Keratinocyte (primary cell): Measurements from ENCODE around the gene RIN3. TPM values are rescaled to one million over a fixed set of nuclear protein-coding genes. Genes with fewer than 3 reads are reported as not detected.

ENCODE experiments used
- DNase-seq: peaks from one replicate; pipeline ENCODE4 v3.0.0-alpha.2; 2011; ENCODE audit warnings: low read depth, missing footprints, low spot score
- FAIRE-seq: peaks from 2 replicates; lab custom pipeline; 2011; peaks lifted over from hg19 to GRCh38; lab: Jason Lieb, UNC
- H2AFZ ChIP-seq: 2 replicates; pipeline ENCODE4 v1.6.0; 2012; ENCODE audit warnings: low read length, control low read depth, inconsistent platforms; ENCODE audit not compliant: control insufficient read depth
- H3K27ac ChIP-seq: 2 replicates; pipeline ENCODE4 v1.5.1; 2011; ENCODE audit warnings: low read length; ENCODE audit not compliant: control insufficient read depth, insufficient read depth
- H3K27me3 ChIP-seq: 3 replicates; pipeline ENCODE4 v1.6.0; 2011; ENCODE audit warnings: low read length; ENCODE audit not compliant: control insufficient read depth, insufficient read depth; ENCODE audit errors: extremely low read depth
- H3K36me3 ChIP-seq, 2 experiments: 2 replicates in 1 of 2; 3 replicates in 1 of 2; pipeline ENCODE4 v1.5.1; 2011; ENCODE audit warnings: low read length in 2 of 2, mild to moderate bottlenecking in 1 of 2; ENCODE audit not compliant: control insufficient read depth in 2 of 2, insufficient read depth in 2 of 2; ENCODE audit errors: extremely low read depth in 1 of 2
- H3K4me1 ChIP-seq: 3 replicates; pipeline ENCODE4 v1.5.1; 2011; ENCODE audit warnings: low read length; ENCODE audit not compliant: control insufficient read depth, insufficient read depth; ENCODE audit errors: extremely low read depth
- H3K4me2 ChIP-seq: 3 replicates; pipeline ENCODE4 v1.6.0; 2011; ENCODE audit warnings: low read depth, low read length; ENCODE audit not compliant: control insufficient read depth, insufficient read depth; ENCODE audit errors: extremely low read depth
- H3K4me3 ChIP-seq, 3 experiments: fragments of 200-600 bp in 1 of 3; sonication (generic) in 1 of 3; 2 replicates in 2 of 3; 3 replicates in 1 of 3; pipeline ENCODE4 v1.5.1; 2011 to 2016; ENCODE audit warnings: low read length in 3 of 3, mild to moderate bottlenecking in 3 of 3, control low read depth in 2 of 3, inconsistent platforms in 1 of 3, low read depth in 1 of 3, mixed read lengths in 1 of 3, mixed run types in 1 of 3, moderate library complexity in 1 of 3; ENCODE audit not compliant: control insufficient read depth in 2 of 3, insufficient read depth in 2 of 3; ENCODE audit errors: extremely low read depth in 1 of 3
- H3K79me2 ChIP-seq: 2 replicates; pipeline ENCODE4 v1.6.0; 2012; ENCODE audit warnings: low read length; ENCODE audit not compliant: control insufficient read depth, insufficient read depth
- H3K9ac ChIP-seq: 3 replicates; pipeline ENCODE4 v1.6.0; 2011; ENCODE audit warnings: low read length; ENCODE audit not compliant: control insufficient read depth, insufficient read depth; ENCODE audit errors: extremely low read depth
- H3K9me1 ChIP-seq: 3 replicates; pipeline ENCODE4 v1.6.0; 2011; ENCODE audit warnings: low read length; ENCODE audit not compliant: control insufficient read depth, insufficient read depth; ENCODE audit errors: extremely low read depth
- H3K9me3 ChIP-seq: 2 replicates; pipeline ENCODE4 v1.5.1; 2012; ENCODE audit warnings: low read depth, low read length; ENCODE audit not compliant: control insufficient read depth
- H4K20me1 ChIP-seq: 3 replicates; pipeline ENCODE4 v1.6.0; 2011; ENCODE audit warnings: low read length; ENCODE audit not compliant: control insufficient read depth, insufficient read depth; ENCODE audit errors: extremely low read depth
- EZH2 ChIP-seq: IDR thresholded peaks from one replicate; pipeline ENCODE4 v1.6.1; 2012; ENCODE audit warnings: inconsistent platforms, mild to moderate bottlenecking, low read length, moderate library complexity
- dilution Hi-C: fragments of 300-500 bp; cut with MboI; formaldehyde crosslinking; loops from one replicate; pipeline ENCODE4 v1.7.0; 2020; ENCODE audit warnings: low sequenced_read_pairs; ENCODE audit not compliant: extremely low pct_ligation_motif_present
- polyA plus RNA-seq, 5 experiments: library from polyadenylated mRNA; depleted of rRNA in 3 of 5; stranded (reverse) in 3 of 5; stranded (forward) in 1 of 5; unstranded in 1 of 5; fragments of >200 nt; gene quantifications; 1 replicate in 1 of 5; 2 replicates in 3 of 5; 3 replicates in 1 of 5; pipeline versions ENCODE4 v1.2.1 to v1.2.3, GENCODE V29; 2011 to 2012; ENCODE audit warnings: missing spikeins in 2 of 5, low read depth in 1 of 5, low replicate concordance in 1 of 5
- TF ChIP-seq, protein P1 (sequence below), 3 experiments: IDR thresholded peaks in 1 of 3; conservative IDR thresholded peaks in 1 of 3; optimal IDR thresholded peaks in 1 of 3; 2 replicates in 2 of 3; 3 replicates in 1 of 3; pipeline versions ENCODE3 to v1.5.1; 2011; ENCODE audit warnings: low read length in 3 of 3, mild to moderate bottlenecking in 3 of 3, moderate library complexity in 2 of 3, control low read depth in 1 of 3, inconsistent platforms in 1 of 3; ENCODE audit not compliant: insufficient read depth in 2 of 3; ENCODE audit errors: extremely low read depth in 1 of 3

Gene RIN3
- polyA plus RNA-seq, 1 donor (not counting 4 experiments of a cell fraction or from before 2014, with no cell fraction given): 1.2 TPM

DNA sequence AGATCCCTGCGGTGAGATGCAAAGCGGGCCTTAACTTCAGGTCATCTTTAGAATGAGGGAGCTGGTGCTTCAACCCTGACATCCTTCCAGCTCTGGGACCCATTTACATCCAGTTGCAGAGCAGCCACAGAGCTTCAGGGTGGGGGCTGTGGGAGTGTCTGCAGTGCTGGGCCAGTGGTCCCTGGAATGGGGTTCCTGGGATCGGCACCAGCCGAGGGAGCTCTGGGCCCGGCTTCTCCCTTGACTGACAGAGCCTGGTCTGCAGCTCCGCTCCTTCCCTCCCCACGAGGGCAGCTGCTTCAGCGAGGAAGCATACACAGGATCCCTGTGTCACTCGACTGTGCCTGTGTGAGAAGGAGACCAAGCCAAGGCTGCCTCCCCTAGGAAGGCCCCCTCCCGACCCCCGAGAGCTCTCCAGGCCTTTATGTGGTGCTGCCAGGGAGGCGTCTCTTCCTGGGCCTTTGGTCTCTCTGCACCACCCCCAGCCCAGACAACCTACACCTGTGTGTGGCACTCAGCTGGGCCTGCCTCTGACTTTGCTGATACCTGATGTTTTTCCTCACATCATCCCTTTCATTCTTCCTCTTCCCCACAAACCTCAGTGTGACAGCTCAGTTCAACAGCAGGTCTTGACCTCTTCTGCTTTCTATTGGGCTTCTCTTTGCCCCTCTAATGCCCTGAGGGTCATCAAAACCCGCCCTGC is 48.1 kb upstream of the RIN3 start:
- FAIRE-seq: no peak
- Histone ChIP-seq H4K20me1 (no peaks in the 10 kb centered on the region), H3K4me2 (no peak overlapping the region), H3K9me3 (peaks cover 7% of the 10 kb centered on the region), H2AFZ (no peak overlapping the region), H3K27ac (no peak overlapping the region), H3K9ac (no peak overlapping the region), H3K4me1 (peaks cover 8% of the 10 kb centered on the region), H3K4me3 (no peak overlapping the region), H3K27me3 (no peaks in the 10 kb centered on the region), H3K9me1 (no peaks in the 10 kb centered on the region), H3K36me3 (no peaks in the 10 kb centered on the region), H3K79me2 (no peaks in the 10 kb centered on the region)
- DNase-seq: no peak
- dilution Hi-C loops: no loop called here
- TF ChIP-seq, protein P1, sequence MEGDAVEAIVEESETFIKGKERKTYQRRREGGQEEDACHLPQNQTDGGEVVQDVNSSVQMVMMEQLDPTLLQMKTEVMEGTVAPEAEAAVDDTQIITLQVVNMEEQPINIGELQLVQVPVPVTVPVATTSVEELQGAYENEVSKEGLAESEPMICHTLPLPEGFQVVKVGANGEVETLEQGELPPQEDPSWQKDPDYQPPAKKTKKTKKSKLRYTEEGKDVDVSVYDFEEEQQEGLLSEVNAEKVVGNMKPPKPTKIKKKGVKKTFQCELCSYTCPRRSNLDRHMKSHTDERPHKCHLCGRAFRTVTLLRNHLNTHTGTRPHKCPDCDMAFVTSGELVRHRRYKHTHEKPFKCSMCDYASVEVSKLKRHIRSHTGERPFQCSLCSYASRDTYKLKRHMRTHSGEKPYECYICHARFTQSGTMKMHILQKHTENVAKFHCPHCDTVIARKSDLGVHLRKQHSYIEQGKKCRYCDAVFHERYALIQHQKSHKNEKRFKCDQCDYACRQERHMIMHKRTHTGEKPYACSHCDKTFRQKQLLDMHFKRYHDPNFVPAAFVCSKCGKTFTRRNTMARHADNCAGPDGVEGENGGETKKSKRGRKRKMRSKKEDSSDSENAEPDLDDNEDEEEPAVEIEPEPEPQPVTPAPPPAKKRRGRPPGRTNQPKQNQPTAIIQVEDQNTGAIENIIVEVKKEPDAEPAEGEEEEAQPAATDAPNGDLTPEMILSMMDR (optimal IDR thresholded peaks at IDR 0.05 in 1 of 3, IDR thresholded peaks at IDR 0.05 in 1 of 3, conservative IDR thresholded peaks at IDR 0.05 in 1 of 3; ENCODE audit: extremely low read depth in 1 of 3, insufficient read depth in 2 of 3, low read length in 3 of 3): no peak
- no peak for TF ChIP-seq EZH2

DNA sequence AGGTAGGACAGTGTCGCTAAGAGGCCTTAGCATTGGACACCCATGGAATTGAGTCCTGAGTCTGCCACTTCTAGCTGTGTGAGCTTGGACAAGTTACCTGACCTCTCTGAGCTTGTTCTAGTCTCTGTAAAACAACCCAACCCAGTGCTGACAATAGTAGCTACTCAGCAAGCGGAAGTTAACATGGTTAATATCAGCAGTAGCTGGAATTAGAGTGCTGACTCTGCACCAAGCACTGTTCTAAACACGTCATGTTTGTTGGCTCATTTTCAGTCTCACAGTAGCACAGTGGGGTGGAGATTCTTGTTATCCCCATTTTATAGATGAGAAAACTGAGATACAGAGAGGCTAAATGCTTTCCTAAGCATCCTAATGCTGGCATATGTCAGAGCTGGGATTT is 47.5 kb upstream of the RIN3 start:
- Histone ChIP-seq H3K79me2 (no peaks in the 10 kb centered on the region), H3K27me3 (no peaks in the 10 kb centered on the region), H4K20me1 (no peaks in the 10 kb centered on the region), H3K9ac (no peak overlapping the region), H3K36me3 (no peaks in the 10 kb centered on the region), H3K9me3 (peaks cover 7% of the 10 kb centered on the region), H3K4me3 (no peak overlapping the region), H3K4me2 (no peak overlapping the region), H3K27ac (no peak overlapping the region), H2AFZ (no peak overlapping the region), H3K4me1 (peaks cover 14% of the 10 kb centered on the region), H3K9me1 (no peaks in the 10 kb centered on the region)
- TF ChIP-seq, protein P1 (optimal IDR thresholded peaks at IDR 0.05 in 1 of 3, IDR thresholded peaks at IDR 0.05 in 1 of 3, conservative IDR thresholded peaks at IDR 0.05 in 1 of 3; ENCODE audit: extremely low read depth in 1 of 3, insufficient read depth in 2 of 3, low read length in 3 of 3): no peak
- TF ChIP-seq EZH2: no peak
- dilution Hi-C loops: no loop called here
- no peak for DNase-seq
- FAIRE-seq: no peak
